Body of pancreas (tissue), 4 donors: Measurements from ENCODE around the gene PCDH9.

Experiments used
- CTCF ChIP-seq, 7 experiments: fragments of 450-650 bp in 4 of 7; fragments of 200-600 bp in 3 of 7; sonication (generic) in 3 of 7; IDR thresholded peaks; one replicate each; pipeline ENCODE4 v1.5.1; 2016 to 2019; ENCODE audit warnings: antibody characterized with exemption in 7 of 7
- POLR2A ChIP-seq, 3 donors: fragments of 450-650 bp; IDR thresholded peaks; one replicate each; pipeline ENCODE4 v1.6.1; 2016; ENCODE audit warnings: antibody characterized with exemption in 3 of 3, mild to moderate bottlenecking in 2 of 3

GRCh38 chr13:67155898-67156722 lies 74.0 kb downstream of the PCDH9 start:
- TF ChIP-seq CTCF (IDR thresholded peaks at IDR 0.05) (no peak), POLR2A (IDR thresholded peaks at IDR 0.05) (no peak)
